Measurements from ENCODE around the gene CYP24A1.

Gene CYP24A1

DNA sequence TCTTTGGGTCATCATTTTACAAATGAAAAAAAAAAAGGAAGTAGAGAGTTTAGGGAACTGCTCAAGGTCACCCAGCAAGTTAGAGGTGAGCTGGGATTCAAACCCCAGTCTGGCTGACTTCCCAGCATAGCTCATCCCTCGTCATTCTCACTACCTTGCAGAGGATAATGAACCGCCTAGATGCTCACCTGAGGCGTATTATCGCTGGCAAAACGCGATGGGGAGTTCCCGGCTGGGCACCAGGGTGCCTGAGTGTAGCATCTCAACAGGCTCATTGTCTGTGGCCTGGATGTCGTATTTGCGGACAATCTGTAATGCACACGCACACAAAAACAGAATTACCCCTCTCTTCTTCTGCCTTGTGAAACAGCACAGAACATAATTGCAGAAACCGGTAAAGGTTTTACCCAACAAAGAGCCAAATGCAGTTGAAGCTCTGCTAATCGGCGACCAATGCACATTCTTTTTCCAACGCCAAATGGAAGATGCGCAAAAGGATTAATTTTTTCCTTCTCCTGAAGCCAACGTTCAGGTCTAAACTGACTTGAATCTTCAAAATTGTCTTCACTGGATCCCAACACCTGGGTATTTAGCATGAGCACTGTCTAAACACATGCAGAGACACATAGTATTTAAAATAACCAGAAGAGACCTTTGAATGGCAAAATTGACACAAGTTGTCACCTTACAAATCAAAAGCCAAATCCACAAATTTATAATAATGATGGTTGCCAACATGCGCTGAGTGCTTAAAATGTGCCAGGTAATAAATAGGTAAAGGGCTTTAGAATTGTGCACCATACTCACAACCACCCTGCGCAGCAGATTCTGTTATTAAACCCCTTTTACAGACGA lies 16.6 kb downstream of the CYP24A1 start:
- DNase-seq (ENCODE audit: low read depth): no peak

DNA sequence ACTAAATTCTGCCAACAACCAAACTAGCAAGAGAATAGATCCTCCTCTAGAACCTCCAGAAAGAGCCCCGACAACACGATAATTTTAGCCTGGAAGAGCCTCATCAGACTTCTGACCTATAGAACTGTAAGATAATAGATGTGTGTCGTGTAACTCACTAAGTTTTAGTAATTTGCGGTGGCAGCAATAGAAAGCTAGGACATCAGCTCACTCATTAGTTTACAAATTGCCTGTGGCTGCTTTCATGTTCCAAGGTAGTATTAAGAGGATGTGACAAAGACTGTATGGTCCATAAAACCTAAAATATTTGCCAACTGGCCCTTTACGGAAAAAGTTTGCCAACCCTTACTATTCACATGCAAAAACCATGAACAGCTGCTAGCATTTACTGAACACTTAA lies 17.3 kb downstream of the CYP24A1 start:
- no peak for DNase-seq (ENCODE audit: low read depth)

DNA sequence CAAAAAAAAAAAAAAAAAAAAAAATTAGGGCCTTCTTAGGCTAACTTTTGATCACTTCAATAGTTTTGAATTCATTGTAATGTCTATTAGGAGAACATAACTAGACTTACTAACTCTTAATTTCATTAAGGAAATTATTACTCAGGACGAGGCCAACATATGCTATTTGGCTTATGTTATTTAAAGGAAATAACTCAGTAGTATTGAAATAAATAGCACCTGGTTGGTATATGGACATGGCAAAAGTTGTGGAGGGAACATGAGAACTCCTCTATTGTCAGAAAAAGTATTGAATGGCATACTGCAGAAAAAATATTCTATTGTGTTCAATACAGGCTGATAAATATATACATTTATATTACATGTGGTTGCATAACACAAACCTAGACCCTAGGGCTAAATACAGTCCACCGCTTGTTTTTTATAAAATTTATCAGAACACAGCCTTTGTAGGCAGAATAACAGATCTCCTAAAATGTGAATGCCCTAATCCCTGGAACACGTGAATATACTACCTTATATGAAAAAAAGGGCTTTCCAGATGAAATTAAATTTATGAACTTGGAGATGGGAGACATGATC lies 18.0 kb downstream of the CYP24A1 start:
- DNase-seq (ENCODE audit: low read depth): no peak

DNA sequence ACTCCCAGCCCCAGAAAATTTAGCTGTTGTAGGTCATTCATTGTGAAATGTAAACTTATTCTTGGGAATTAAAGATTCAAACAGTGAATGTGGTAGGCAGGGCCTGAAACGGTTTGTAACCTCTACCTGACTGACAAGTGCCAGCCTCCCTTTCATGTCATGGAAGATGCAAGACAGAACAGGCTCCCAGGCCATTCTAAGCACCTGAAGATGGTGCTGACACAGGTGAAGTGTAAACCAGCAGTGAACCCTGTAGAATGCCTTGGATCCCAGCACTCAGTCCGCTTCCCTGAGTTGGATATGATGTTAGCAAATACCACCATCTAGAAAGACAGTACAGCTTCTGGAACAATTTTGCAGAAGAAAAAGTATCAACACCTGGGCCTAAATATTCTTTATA lies 19.3 kb downstream of the CYP24A1 start:
- DNase-seq (ENCODE audit: low read depth): no peak

DNA sequence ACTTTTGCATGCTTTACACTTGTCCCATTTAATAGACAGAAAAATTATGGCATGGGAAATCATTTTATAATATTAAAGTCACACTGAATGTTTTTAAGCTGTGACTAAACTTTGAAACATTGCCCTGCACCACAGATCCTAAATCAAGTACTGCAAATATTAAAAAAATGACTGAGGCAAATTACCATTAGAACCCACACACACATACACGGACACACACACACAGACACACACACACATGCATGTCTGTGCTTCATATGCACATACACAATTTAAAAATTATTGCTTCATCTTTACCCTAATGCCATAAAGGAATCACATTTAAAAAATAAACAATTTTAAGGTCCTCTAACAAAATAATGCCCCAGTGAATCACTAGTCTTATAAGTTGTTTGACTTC lies 19.9 kb downstream of the CYP24A1 start:
- no peak for DNase-seq (ENCODE audit: low read depth)

DNA sequence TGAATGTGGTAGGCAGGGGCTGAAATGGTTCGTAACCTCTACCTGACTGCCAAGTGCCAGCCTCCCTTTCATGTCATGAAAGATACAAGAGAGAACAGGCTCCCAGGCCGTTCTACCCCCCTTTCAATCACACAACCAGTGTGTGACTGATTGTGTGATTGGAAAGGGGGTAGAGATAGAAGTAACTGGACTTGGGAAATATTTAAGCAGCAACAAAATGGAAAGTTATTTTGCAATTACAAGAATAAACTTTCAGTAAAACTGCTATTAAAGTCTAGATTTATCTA lies 20.8 kb downstream of the CYP24A1 start:
- DNase-seq (ENCODE audit: low read depth): no peak

DNA sequence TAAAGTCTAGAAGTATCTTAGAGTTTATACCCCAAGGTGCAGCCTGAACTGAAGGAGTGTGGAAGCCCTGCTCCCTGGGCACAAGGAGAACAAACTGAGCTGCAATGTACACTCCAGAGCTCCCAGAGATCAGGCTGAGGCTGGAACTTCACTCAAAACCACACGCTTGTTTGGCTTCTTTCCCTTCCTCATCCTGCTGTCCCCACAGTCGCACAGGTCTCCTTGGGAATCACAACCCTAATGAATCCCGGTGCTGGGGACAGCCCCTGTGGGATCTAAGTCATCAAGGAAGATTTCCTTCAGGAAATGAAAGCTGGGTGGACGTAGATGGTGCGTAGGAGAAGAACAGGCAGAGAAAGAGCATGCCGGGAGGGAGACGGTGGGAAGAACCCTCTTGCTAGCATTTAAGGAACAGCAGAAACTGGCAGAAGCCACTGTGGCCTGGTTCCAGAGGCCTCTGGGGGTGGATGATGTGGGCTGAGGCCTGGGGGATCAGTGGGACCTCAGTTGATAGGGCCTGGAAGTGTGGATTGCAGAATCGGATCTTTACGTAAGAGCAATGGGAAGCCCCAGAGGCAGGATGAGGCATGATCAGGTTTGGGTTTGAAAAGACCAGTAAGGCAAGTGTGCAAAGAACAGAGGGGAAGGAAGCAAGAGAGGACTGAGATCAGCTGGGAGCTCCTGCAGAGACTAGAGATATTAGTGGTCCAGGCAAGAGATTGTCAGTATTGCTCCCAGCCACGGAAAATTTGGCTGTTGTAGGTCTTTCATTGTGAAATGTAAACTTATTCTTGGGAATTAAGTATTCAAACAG lies 21.4 kb downstream of the CYP24A1 start:
- DNase-seq (ENCODE audit: low read depth): no peak

DNA sequence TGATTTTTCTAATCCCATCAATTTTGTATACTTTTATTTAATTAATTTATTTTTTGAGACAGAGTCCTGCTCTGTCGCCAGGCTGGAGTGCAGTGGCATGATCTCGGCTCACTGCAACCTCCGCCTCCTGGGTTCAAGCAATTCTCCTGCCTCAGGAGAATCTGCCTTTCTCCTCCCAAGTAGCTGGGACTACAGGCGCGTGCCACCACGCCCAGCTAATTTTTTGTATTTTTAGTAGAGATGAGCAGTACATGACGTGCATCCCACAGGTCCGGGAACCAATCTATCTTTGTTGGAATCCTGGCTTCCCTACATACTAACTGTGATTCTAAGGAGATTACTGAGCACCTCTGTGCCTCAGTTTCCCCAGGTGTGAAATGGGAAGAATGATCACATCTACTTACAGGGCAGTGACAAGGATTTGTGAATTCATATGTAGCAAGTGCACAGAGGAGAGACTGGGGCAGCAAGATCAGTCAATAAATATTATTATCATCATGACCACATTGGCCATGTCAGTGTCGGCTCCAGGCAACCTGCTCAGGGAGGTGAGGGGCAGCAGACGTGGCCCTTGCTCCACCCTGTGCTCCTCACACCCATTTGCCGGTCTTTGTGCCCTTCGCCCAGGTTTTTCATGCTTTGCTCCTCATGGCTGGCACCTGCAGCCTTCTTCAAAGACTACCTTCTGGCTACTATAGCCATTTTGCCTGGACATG lies 22.1 kb downstream of the CYP24A1 start:
- no peak for DNase-seq (ENCODE audit: low read depth)

DNA sequence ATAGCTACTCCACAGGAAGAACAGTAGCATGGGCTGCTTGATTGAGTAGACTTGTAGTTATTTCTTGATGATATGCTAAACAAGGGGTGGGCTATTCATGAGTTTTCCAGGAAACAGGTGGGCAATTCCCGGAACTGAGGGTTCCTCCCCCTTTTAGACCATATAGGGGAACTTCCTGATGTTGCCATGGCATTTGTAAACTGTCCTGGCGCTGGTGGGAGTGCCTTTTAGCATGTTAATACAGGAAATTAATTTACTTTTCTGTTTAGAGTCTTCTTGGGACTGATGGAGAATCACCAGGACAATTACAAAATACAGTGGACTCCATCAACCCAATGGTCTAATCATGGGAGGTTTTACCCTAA lies 22.7 kb downstream of the CYP24A1 start:
- DNase-seq (ENCODE audit: low read depth): no peak

DNA sequence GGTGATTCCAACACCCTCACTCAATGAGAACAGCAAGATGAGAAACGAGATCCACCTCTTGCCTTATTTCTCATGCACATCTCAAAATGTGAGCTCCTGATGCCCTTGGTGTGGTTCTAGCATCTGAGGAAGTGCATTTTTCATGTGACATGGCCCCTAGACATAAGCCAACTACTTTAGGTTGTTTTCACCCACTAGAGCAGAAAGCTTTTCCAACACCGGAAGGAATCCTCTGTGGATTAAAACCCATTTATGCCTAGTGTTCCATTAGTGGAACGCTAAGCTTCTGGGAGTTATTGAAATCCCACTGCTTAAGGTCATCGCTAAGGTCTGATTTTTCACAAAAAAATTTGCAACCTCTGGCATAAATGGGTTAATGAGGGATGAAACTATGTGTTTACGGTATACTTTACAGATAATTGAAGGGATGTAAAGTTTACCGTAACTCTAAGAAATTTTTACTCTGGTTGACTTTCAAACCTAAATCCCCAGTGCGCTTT lies 24.0 kb downstream of the CYP24A1 start:
- no peak for DNase-seq (ENCODE audit: low read depth)

DNA sequence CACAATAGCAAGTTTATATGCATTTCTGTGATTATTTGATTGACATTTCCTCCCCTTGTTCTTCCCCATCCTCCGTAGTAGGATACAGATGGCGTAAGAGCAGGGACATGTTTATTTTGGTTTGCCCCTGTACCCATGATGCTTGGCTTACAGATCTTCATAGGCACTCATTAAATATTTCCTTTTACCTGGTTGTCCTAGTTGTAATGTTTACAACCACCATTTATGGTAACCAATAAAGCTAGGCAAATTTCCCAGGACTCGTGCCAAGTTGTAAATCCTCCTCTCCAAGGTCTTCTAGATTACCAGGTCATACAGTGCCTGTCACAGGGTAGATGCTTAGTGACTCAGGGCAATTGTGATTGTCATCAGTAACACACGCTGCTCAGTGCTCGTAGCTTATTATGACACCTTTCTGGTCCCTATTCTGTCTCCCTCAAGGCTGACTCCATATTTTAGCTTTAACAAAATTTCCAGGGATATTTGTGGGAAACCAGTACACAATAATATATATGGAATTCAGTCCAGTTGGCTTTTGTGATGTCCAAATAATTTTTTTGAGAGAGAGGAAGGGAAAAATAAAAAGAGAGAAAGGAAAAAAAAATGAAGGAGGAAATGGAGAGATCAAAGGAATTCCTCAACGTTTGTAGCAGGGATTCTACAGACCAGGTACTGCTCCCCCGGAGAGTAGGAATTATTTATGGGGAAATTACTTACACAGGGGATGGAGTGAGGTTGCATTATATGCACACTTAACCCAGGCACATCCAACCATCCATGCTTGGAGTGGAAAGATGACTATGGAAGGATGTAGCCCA lies 24.6 kb downstream of the CYP24A1 start:
- DNase-seq (ENCODE audit: low read depth): no peak

DNA sequence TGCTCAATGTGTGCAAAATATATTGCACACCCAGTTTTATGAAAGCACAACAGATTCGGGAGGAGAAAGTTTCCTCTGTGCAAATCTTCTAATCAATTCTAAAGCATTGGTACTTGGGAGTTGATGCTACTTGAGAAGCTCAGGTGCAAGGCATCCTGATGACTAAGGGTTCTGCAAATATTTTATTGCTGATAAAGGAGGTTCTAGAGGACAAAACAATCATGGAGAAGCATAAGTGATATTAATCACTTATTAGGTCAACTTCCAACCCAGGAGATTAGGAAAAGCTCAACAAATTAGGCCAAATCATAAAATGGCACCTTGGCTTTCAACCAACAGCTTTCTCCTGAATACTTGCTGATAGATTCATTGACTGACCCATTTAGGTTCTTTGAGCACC lies 27.1 kb downstream of the CYP24A1 start:
- DNase-seq (ENCODE audit: low read depth): no peak

DNA sequence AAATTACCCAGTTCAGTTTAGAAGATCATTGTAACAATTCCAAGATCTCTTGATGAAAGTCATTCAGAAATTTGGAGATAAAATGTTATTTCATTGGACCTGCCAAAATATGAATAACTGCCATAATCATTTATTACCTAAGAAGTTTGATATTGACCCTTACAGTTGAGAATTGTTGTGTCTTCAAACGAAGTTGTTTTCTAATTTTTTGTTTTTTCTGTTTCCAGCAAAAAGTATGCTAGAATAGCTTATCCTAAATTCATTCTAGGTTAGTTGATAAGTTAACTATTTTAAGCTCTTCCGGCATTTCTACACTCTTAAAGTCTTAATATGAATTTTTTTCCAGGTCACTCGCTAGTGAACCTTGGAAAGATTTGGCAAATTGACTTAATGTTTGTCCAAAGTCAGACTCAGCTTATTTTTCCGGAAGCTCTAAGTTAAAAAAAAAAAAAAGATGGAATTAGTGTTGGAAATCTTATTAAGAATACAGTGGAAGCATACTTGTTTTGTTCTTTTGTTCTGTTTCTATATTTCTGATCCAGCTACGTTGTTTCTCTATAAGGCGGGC lies 28.9 kb downstream of the CYP24A1 start:
- DNase-seq (ENCODE audit: low read depth): no peak

DNA sequence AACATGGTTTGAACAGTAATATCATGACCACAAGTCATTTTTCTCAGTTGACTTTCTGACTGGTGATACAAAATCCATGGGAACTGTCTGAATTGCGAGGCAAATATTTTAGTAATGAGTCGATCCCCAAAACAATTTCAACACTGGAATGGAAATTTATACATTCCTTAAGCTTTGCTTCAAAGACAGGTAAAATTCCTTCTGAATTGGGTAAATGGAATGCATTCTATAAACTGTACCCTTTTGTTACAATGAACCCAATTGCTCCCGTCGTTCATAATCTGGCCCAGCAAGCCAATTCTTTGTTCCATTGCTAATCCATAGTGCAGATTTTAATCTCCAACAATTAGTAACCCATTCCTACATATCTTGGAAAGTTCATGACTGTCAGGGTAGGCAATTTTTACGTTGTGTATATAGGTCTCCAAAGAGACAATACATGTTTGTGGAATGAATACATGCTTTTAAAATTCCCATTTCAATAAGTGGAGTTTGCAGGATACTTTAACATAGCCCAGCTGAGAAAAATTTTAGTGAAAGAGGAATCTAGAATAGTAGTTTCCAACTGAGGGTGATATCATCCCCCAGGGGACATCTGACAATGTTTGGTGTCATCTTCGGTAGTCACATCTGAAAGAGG lies 32.7 kb downstream of the CYP24A1 start:
- no peak for DNase-seq (ENCODE audit: low read depth)

DNA sequence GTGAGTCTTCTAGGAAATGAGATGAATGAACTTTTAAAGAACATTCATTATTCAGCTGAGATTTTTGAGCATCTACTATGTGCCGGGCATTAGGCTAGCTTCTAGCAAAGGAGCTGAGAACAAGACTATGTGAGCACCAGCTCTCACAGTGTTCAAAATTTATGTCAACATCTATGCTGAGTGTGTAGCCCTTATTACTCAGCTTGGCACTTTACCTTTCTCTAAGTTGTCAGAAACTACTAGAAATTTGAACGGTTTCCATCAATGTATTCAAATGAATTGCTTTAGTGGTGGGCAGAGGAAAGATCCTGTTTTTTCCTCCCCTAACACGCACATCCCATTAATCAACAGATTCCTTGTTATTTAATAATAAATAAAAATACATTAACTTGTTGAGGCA lies 33.3 kb downstream of the CYP24A1 start:
- DNase-seq (ENCODE audit: low read depth): no peak

DNA sequence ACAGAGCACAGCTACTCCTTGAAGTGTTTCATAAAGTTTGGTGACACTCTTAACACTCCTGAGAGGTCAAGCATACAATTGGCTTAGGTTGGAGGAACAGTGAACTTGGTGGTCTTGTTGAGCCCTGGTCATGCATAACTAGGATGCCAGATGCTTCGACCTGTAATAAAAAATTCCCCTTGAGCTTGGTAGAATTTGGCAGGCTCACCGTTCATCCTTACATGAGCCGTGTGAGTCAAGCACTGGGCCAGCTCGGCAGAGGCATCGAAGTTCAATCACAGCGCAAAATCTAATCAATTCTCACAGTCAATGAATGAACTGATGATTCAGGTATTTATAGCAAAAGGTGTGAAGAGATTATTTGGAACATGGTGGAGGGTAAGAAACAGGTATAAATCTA lies 33.7 kb downstream of the CYP24A1 start:
- DNase-seq (ENCODE audit: low read depth): no peak

DNA sequence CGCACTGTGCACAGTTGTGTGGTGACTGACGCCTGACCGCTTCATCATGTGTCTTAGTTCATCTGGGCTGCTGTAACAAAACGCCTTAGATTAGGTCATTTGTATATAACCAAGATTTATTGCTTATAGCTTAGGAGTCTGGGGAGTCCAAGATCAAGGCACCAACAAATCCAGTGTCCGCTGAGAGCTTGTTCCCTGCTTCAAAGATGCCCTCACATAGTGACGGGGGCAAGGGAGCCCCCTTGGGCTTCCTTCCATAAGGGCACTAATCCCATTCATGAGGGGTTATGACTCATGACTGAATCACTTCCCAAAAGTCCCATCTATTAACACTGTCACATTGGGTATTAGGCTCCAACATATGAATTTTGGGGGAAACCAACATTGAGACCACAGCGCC lies 34.6 kb downstream of the CYP24A1 start:
- DNase-seq (ENCODE audit: low read depth): no peak

DNA sequence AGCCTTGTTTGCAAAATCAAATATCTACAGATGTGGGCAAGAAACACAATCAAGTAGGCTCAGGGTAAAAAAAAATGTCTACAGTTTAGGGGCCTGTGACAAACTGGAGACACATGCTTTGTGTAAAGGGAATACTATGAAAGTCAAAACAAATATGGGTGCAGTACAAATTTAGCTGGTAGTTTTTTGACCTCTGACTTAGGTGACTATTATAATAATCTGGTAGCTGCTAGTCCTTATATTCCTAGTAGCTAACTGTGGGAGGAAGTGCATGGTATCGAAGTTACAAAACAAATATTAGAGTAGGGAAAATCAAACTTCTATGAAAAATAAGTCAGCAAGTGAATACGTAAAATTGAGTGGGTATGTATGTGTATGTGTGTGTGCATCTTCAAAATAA lies 35.4 kb downstream of the CYP24A1 start:
- DNase-seq (ENCODE audit: low read depth): no peak

DNA sequence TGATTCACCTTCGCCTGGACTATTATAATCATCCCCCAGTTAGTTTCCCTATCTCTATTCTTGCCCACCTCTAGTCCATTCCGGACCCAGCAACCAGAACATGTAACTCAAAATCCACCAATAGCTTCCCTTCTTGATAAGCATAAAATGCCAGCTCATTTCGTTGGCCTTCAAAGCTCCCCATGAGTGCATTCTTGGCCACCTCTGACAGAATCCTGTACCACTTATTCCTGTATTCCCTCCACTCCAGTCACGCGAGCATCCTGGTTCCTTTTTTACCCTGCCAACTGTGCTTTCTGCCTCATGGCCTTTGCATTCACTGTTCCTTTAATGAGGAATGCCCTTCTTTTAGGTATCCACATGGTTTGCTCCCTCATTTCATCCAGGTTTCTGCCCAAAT lies 36.7 kb downstream of the CYP24A1 start:
- no peak for DNase-seq (ENCODE audit: low read depth)

DNA sequence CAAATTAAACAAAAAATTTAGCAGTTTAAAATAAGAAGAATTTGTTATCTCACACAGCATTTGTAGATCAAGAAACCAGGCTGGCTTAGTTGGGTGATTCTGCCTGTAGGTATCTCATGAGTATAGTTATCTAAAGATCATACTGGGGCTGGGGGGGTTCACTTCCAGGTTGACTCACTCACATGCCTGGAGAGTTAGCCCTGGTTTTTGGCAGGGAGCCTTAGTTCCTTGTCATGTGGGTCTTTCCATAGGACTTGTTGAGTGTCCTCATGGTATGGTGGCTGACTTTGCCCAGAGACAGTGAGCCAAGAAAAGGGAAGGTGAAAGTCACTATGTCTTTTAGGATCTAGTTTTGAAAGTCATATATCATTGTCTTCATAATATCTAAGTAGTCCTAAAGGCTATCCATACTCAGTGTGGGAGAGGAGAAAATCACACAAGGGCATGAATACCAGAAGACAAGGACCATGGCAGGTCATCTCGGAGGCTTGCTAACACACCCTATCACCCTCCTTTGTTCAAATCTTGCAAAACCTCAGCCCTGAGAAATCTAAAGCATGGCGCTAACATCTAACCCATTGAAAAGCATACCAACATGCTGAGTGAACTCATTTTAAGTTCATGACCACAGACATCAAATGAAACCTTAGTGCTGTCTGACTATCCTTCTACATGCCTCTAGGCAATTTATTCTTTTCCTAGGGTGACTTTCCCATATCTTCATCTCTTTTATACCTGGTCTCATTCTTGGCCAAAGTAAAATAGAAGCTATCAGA lies 39.2 kb downstream of the CYP24A1 start:
- no peak for DNase-seq (ENCODE audit: low read depth)

Measured in stimulated activated CD8-positive, alpha-beta memory T cell treated with anti-CD3 and anti-CD28 coated beads, Interleukin-12 subunit alpha, Interleukin-12 subunit beta, amount 100 ng/mL, for 4 hours (primary cell).